ENCODE data around the gene WFDC11.

WFDC11 gene

DNA sequence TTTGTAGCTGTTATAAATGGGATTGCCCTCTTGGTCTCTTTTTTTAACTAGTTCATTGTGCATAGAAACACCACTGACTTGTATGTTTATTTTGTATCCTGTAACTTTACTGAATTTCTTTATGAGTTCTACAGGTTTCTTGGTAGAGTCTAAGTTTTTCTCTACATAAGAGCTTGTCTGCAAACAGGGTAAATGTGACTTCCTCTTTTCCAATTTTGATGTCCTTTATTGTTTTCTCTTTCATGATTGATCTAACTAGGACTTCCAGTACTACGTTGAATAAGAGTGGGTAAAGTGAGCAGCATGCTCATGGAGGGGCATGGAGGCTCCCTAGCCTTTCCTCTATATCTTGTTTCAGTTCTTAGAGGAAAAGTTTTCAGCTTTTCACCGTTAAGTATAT lies 43.5 kb downstream of the WFDC11 start:
- no peak for DNase-seq (ENCODE audit: low read depth)

DNA sequence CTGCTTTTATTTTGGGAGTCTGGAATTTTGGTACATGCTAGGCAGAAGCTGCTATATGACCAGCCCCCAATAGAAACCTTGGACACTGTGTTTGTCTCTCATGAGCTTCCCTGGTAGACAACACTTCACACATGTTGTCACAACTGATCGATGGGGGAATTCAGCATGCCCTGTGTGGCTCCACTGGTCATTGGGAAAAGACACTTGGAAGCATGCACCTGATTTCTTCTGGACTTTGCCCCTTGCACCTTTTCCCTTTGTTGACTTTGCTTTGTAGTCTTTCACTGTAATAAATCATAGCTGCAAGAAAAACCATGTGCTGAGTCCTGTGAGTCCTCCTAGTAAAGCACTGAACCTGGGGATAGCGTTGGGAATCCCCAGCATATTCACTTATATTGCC lies 48.4 kb downstream of the WFDC11 start:
- no peak for DNase-seq (ENCODE audit: low read depth)

DNA sequence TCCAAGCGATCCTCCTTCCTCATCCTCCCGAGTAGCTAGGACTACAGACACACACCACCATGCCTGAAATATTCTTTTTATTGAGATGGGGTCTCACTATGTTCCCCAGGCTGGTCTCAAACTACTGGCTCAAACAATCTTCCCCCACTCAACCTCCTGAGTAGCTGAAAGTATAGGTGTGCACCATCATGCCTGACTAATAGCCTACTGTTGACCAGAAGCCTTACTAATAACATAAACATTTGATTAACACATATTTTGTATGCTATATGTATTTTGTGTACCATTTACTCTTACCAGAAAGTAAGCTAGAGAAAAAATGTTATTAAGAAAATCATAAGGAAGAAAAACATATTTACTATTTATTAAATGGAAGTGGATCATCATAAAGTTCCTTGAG lies 52.4 kb downstream of the WFDC11 start:
- DNase-seq (ENCODE audit: low read depth) = no peak

DNA sequence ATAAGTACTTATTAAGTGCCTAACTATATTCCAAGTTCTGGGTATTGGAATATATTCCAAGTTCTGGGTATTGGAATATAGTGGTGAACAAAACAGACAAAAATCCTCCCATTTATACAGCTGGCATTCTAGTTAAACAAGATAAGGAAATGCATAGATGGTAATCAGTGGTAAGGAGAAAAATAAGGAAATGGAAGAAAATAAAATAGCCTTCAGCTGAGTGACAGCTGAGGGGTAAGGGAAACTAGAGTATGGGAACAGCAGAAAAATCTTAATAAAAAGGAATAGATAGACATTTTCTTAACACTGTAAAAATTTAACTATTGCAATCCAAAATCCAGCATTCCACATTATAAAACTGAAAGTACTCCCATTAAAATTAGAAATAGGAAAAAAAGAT lies 57.7 kb downstream of the WFDC11 start:
- DNase-seq (ENCODE audit: low read depth) = no peak

DNA sequence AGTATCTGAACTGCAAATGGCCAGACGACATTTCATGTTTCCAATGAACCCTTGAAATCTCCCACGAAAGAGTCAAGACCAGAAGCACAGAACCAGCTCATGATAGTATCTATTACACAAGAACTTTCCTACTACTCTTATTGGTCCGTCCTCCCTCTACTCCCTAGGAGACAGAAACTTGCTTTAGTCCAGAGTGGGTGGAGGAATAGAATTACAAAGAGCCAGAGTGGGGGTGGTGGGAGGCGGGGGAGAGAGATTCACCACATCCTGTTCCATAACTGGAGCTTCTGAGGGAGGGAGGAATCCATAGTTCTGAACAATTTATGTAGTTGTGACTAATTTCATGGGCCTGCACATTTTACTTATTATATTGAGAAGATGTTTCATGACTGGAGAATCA lies 59.0 kb downstream of the WFDC11 start:
- DNase-seq (ENCODE audit: low read depth) = peak; percentile 24

DNA sequence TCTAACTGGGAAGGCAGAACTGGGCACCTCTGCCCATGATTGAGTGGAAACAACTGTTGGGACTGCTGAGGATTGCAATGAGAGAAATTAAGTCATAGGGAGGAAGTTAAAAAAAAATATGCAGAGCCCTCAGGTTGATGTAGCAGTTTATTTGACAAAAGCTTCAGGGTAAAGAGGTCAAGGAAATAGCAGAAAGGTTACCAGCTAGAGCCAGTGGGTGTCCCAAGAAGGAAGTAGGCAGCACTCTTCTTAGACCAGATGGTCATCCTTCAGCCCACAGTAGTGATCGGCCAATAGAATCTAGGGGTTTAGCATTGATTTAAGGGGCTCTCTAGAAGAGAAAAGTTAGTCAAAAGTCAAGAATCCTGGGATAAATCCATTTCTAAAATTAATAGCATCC lies 62.2 kb downstream of the WFDC11 start:
- DNase-seq (ENCODE audit: low read depth) = no peak
